Ammon's horn (tissue), 1 donor: ENCODE results near the gene MRPL2.
A peak's percentile ranks its signal among the peaks of the same experiment; 100 is the strongest.

Experiments
- DNase-seq: peaks from one replicate; pipeline ENCODE4 v3.0.0-alpha.2; 2016; ENCODE audit warnings: low spot score

Gene MRPL2

DNA sequence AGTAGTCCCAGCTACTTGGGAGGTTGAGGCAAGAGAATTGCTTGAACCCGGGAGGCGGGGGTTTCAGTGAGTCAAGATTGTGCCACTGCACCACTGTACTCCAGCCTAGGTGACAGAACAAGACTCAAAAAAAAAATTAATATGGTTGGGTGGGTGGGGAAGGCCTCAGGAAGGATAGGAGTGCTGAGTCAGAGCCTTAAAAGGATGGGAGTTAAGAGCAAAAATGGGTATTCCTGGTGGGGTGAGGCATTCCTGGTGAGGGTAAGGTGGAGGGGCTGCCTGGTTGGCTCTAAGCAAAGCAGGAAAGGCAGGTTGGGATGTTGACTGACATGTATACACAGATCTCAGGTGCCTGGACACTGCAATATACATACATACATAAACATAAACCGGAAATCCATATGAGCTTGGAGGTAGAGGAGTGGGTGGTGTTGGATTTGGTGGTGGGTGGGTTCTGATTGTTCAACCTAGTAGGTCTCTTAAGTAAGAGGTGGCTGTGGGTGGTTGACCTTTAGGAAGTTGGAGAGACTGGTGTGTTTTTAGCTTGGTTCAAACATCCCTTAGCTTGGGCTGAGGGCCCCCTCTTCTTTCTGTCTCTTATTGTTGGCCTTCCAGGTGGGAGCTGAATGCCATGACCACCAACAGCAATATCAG, 39.1 kb downstream of the MRPL2 start:
- no peak for DNase-seq

DNA sequence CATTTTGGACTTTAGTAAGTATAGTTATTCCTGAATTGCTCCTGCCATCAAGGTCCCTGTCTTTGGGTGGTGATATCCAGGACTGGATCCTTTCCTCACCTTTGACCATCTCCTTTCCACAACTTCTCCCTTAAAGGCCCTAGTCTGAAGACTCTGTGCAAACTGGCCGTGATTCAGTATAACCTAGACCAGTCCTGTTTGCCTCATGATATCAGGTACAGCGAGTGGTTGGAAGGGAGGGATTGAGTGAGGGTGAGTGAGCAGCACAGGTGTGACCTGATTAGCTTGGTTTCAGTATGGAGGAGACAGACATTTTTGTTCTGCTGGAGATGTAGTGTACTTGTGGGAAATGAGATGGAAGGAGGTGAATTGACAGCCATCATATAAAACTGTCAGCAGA, 40.1 kb downstream of the MRPL2 start:
- no peak for DNase-seq

DNA sequence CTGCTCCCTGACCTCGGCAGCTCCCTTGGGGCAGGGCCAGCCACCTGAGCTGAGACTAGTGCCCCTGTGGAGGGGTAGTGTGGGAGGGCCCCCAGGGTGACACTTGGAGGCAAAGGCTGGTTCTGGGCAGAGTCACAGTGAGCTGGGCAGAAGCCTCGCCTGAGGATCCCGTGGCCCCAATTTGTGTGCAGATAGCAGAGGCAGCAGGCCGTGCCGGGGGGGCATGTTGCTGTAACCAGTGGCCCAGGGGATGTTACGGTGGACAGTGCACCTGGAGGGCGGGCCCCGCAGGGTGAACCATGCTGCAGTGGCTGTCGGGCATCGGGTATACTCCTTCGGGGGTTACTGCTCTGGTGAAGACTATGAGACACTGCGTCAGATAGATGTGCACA, 42.3 kb downstream of the MRPL2 start:
- no peak for DNase-seq

DNA sequence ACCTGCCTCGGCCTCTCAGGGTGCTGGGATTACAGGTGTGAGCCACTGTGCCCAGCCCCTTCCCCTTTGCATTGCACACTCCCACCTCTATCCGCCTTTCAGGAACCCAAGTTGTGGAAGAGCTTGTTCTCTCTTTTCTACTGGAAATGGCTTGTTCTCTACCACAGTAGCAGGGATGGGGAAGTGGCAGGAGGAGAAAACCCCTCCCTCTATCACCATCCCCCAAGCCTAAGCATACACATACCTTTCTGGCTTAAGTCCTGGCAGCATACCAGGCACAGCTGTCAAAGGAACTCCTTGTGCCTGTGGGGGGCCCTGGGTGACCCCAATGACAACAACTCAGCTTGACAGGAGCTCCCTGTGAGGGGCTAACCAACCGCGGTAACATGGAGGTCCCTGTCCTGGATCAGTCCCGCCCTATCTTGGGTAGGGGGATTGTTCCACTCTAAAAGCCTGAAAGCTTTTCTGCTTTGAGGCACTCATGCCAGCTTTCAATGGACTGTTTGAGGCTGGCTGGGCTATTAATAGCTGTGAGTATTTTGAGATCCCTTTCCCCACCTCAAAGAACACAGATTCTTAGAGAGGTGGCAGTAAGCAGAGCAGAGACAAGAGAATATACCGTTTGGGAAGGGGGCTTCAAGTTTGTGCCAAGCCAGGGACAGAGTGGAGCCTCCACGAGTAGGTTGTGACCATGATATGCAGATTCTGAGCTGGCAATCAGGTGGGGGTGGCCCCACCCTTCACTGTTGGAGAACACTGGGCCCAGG, 42.9 kb downstream of the MRPL2 start:
- no peak for DNase-seq

DNA sequence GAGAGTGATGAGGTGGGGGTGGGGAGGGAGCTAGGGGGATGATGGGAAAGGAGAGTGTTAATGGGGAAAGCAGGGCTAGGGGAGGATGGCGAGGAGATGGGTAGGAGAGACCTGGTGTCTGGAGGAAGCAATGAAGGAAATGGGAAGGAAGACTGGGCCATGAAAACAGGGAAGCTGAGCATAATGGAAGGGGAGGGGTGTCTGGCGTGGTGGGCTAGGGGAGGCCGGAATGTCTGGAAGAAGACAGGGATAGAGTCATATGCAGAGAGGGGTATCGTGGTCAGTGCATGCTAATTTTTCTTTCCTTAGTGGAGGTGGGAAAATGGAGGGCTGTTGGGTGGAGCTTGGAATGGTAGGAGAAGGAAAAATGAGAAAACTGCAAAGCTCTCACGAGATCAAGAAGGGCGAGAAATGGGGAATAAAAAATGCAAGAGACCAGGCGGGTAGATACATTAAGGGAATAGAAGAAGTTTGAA, 44.8 kb downstream of the MRPL2 start:
- DNase-seq, result no peak

DNA sequence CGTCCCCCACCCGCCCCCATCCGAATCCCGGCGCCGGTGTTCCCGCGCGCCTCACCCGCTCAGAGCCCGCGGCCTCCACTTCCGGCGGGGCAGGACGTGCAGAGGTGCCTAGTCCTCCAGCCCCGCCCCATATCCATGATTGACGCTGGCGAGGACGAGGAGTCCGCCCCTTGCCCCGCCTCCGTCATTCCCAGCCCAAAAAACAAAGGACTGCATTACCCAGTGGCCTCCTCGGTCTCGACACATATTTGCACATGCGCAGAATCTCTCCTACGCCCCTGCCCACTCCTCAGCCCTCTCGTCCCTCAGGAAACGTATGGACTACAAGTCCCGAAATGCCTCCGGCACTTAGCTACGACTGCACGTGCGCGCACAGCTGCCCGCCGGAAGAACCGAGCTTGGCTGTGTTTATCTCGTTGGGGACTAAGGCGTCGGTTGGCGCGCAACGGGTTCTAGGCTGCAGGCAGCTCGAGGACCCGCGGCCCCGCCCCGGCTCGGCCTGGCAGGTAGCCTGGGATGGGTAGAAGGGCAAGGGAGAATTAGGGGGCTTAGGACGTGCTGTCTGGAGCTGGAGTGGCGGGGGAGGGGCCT, 45.3 kb downstream of the MRPL2 start, which contains the start of the genes KLHDC3 and MEA1:
TSS of gene KLHDC3 (plus strand) at position 407 of the 591 bp plus-strand sequence. CDS start 2,944 bp downstream, outside the sequence.
TSS of gene MEA1 (minus strand) at position 104 of the 591 bp plus-strand sequence. CDS start 133 bp downstream, outside the sequence.
- DNase-seq, result peak; percentile 100

DNA sequence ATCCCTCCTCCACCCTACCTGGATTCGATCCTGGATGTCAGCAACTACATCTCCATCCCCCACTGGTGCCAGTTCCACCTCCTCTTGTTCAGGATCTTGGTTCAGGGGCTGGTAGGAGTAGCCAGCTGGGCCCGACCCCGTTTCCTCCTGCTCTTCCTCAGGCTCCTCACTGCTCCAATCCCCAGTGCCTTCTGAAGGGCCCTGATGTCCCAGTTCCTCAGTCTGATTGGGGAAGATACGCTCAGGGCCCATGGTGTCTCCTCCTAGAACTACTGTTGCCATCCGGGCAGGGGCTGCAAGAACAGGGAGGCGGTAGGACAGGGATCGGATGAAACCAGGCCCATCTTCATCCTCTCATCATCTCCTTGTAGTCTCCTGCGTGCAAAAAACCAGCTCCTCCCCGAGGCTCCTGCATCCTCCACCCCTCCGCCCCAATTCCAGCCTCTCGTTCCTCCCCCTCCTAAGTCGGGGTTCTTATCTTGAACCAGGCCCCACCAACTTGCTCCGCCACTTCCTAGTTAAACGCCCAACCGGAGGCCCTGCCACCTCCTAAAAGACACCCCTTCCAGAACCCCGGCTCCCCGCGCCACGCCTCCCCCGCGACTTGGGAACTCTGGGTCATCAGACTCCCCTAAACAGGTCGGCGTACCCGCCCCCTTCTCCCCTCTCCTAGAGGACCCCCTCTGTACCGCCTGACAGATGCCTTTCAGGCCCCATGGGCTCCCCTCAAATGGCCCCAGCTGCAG, 46.0 kb downstream of the MRPL2 start:
- peak; percentile 25 for DNase-seq

DNA sequence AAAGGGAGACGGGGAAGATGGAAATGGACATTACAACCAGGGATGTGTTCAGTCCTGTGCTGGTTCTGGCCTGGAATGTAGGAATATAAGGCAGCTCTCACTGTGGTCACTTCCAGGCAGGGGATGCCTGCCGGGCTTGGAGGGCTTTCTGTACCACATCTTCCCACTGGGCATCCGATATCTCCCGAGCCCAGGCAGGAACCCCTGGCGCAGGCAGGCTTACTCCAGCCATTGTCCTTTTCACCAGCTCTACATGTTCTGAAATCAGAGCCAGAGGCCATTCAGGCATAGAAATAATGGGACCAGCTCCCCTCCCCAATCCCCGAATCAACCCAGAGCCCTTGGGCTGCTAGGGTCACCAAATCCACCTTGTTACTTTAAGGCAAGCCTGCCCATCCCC, 46.9 kb downstream of the MRPL2 start:
- no peak for DNase-seq

DNA sequence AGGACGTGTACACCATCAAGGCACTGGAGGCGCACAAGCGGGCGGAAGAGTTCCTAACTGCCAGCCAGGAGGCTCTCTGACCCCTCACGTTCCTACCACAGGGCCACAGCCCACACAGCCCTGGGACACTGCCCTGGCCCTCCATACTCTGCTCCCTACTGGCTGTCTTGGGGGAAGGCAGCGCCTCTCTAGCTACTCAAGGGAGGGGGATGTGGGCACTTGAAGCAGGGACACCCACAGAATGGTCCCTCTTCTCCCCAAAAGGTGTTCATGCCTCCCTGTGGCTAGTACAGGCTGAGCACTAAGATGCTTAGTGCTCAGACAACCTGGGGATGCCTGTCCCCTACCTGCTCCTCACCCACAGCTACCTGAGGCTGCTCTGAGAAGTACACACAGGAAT, 48.0 kb downstream of the MRPL2 start:
- no peak for DNase-seq

DNA sequence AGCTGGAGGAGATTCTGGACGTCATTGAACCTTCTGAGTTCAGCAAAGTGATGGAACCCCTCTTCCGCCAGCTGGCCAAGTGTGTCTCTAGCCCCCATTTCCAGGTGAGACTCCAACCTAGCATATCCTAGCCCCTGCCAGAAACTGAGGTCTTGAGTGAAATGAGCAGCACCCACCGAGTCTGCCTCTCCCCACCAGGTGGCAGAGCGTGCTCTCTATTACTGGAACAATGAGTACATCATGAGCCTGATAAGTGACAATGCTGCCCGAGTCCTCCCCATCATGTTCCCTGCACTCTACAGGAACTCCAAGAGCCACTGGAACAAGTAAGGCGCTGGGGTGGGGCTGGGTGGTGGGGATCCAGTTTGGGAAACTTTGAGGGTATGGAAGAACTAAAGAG, 50.1 kb downstream of the MRPL2 start:
- peak; percentile 40 for DNase-seq

DNA sequence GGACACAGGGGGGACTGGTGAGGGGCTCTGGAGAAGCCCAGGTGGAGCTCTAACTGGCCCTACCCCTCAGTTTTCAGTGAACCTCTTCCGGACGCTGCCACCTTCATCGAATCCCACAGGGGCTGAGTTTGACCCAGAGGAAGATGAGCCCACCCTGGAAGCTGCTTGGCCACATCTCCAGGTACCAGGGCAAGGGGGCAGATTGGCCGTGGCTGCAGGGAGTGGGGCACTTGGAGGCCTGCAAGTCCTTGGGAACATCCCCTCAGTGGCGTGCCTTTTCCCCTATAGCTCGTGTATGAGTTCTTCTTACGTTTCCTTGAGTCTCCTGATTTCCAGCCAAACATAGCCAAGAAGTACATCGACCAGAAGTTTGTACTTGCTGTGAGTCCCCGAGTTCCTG, 52.1 kb downstream of the MRPL2 start:
- no peak for DNase-seq

DNA sequence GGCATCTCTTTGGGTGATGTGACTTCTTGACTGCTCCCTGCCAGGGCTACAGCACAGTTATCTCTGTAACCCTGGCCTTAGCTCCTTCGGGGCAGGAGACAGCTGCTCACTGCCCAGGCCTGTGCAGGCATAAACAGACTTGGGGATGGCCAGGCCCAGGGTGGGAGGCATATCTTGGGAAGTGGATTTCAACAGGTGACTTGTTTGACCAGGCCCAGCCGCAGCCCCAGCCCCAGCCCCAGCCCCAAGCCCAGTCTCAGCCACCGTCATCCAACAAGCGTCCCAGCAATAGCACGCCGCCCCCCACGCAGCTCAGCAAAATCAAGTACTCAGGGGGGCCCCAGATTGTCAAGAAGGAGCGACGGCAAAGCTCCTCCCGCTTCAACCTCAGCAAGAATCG, 53.0 kb downstream of the MRPL2 start:
- no peak for DNase-seq

DNA sequence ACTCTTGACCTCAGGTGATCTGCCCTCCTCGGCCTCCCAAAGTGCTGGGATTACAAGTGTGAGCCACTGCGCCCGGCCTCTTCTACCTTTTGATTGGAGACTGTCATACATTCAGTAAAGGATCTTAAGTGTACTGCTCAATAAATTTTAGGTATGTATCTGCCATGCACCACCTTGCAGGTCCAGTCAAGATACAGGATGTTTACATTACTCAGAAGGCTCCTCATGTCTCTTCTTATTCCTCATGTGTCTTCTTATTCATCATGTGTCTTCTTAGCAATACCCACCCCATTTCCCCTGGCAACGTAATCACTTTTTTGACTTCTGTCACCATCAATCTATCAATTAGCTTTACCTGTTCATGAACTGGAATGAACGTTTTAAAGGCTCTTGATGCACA, 53.4 kb downstream of the MRPL2 start:
- no peak for DNase-seq
